Liver (tissue), 9 donors: ENCODE data around the gene PELI2. TPM values are rescaled to one million over a fixed set of nuclear protein-coding genes. Genes with fewer than 3 reads are reported as not detected.
A peak's percentile ranks its signal among the peaks of the same experiment; 100 is the strongest.

ENCODE experiments used
- DNase-seq: peaks from one replicate; pipeline ENCODE4 v3.0.0-alpha.2; 2017; ENCODE audit warnings: low spot score
- H3K27ac ChIP-seq, 2 donors: one replicate each; pipeline ENCODE4 v1.7.0; 2013; ENCODE audit warnings: inconsistent platforms in 2 of 2, low read length in 2 of 2, control low read depth in 1 of 2, low read depth in 1 of 2, mild to moderate bottlenecking in 1 of 2
- H3K27me3 ChIP-seq, 4 donors: one replicate each; pipeline versions ENCODE4 v1.6.1 to v1.7.0; 2013; ENCODE audit warnings: low read length in 3 of 4, inconsistent platforms in 1 of 4, mild to moderate bottlenecking in 1 of 4, moderate library complexity in 1 of 4; ENCODE audit not compliant: control insufficient read depth in 4 of 4, insufficient read depth in 4 of 4
- H3K36me3 ChIP-seq, 4 donors: one replicate each; pipeline versions ENCODE4 v1.6.1 to v1.7.0; 2013; ENCODE audit warnings: low read length in 3 of 4, mild to moderate bottlenecking in 3 of 4, low read depth in 1 of 4, moderate library complexity in 1 of 4; ENCODE audit not compliant: control insufficient read depth in 4 of 4, insufficient read depth in 3 of 4
- H3K4me1 ChIP-seq, 4 donors: one replicate each; pipeline versions ENCODE4 v1.6.1 to v1.7.0; 2013; ENCODE audit warnings: low read length in 3 of 4, mild to moderate bottlenecking in 3 of 4, moderate library complexity in 1 of 4; ENCODE audit not compliant: control insufficient read depth in 4 of 4, insufficient read depth in 4 of 4
- H3K4me3 ChIP-seq, 3 donors: one replicate each; pipeline versions ENCODE4 v1.6.1 to v1.7.0; 2013; ENCODE audit warnings: low read length in 3 of 3, control low read depth in 1 of 3, low read depth in 1 of 3, mild to moderate bottlenecking in 1 of 3
- H3K9ac ChIP-seq, 2 donors: one replicate each; pipeline ENCODE4 v1.7.0; 2013; ENCODE audit warnings: low read length in 2 of 2, mild to moderate bottlenecking in 2 of 2, moderate library complexity in 2 of 2, control low read depth in 1 of 2, low read depth in 1 of 2
- H3K9me3 ChIP-seq, 4 donors: one replicate each; pipeline versions ENCODE4 v1.6.1 to v1.7.0; 2013; ENCODE audit warnings: low read length in 3 of 4; ENCODE audit not compliant: control insufficient read depth in 4 of 4
- EGR1 ChIP-seq, 2 donors: IDR thresholded peaks; 2 replicates each; pipeline ENCODE4 v1.6.1; 2016 to 2018; ENCODE audit warnings: antibody characterized with exemption in 2 of 2, low read depth in 2 of 2
- FOXA1 ChIP-seq: IDR thresholded peaks from 2 replicates; pipeline ENCODE4 v1.6.1; 2016; ENCODE audit warnings: antibody characterized with exemption
- FOXA2 ChIP-seq: IDR thresholded peaks from 2 replicates; pipeline ENCODE4 v1.6.1; 2016; ENCODE audit warnings: antibody characterized with exemption
- GABPA ChIP-seq, 2 donors: IDR thresholded peaks in 1 of 2; conservative IDR thresholded peaks in 1 of 2; 2 replicates each; pipeline ENCODE4 v1.6.1; 2016; ENCODE audit warnings: antibody characterized with exemption in 2 of 2, mild to moderate bottlenecking in 1 of 2, moderate library complexity in 1 of 2
- HNF4A ChIP-seq, 2 donors: conservative IDR thresholded peaks; 2 replicates each; pipeline ENCODE4 v1.6.1; 2016; ENCODE audit warnings: antibody characterized with exemption in 2 of 2, mild to moderate bottlenecking in 2 of 2
- HNF4G ChIP-seq: IDR thresholded peaks from 2 replicates; pipeline ENCODE4 v1.6.1; 2016; ENCODE audit warnings: antibody characterized with exemption
- JUND ChIP-seq, 2 donors: IDR thresholded peaks; 2 replicates each; pipeline ENCODE4 v1.6.1; 2016; ENCODE audit warnings: antibody characterized with exemption in 2 of 2
- NR2F2 ChIP-seq: IDR thresholded peaks from 2 replicates; pipeline ENCODE4 v1.6.1; 2016; ENCODE audit warnings: antibody characterized with exemption
- RAD21 ChIP-seq, 2 donors: IDR thresholded peaks; 2 replicates each; pipeline ENCODE4 v1.6.1; 2016; ENCODE audit warnings: antibody characterized with exemption in 2 of 2, mild to moderate bottlenecking in 2 of 2
- RXRA ChIP-seq, 2 donors: IDR thresholded peaks; 2 replicates each; pipeline ENCODE4 v1.6.1; 2017 to 2018; ENCODE audit warnings: antibody characterized with exemption in 2 of 2, mild to moderate bottlenecking in 1 of 2
- SP1 ChIP-seq: IDR thresholded peaks from 2 replicates; pipeline ENCODE4 v1.6.1; 2018; ENCODE audit warnings: antibody characterized with exemption, mild to moderate bottlenecking
- TAF1 ChIP-seq: conservative IDR thresholded peaks from 2 replicates; pipeline ENCODE4 v1.6.1; 2016; ENCODE audit warnings: antibody characterized with exemption, mild to moderate bottlenecking
- YY1 ChIP-seq: IDR thresholded peaks from 2 replicates; pipeline ENCODE4 v1.6.1; 2016; ENCODE audit warnings: antibody characterized with exemption, mild to moderate bottlenecking
- WGBS: extraction: QIAGEN DNeasy Blood & Tissue Kit; methylation state at CpG from one replicate; pipeline ENCODE4 v1.1.7; 2013; 5-methylcytosine and 5-hydroxymethylcytosine counted together
- polyA plus RNA-seq, 2 donors: library from polyadenylated mRNA; stranded (reverse) in 1 of 2; unstranded in 1 of 2; fragments of 200-250 nt in 1 of 2; fragments of >200 nt in 1 of 2; fragmentation: Nextera tagmentation in 1 of 2; extraction: Ambion mirVana in 1 of 2; gene quantifications; one replicate each; pipeline versions ENCODE4 v1.2.1 to v1.2.3, GENCODE V29; 2013 to 2015
- total RNA-seq, 2 donors: library from RNA; depleted of rRNA; stranded (reverse); fragments of >200 nt; gene quantifications; one replicate each; pipeline ENCODE4 v1.2.3, GENCODE V29; 2014
- TF ChIP-seq, protein P1 (sequence below): fragments of 150-350 bp; IDR thresholded peaks from 2 replicates; pipeline ENCODE4 v1.5.1; 2017; ENCODE audit warnings: improper control_type of control experiment, low read depth, low read length; ENCODE audit not compliant: missing input control
- TF ChIP-seq, protein P2 (sequence below): IDR thresholded peaks from 2 replicates; pipeline ENCODE4 v1.6.1; 2016; ENCODE audit warnings: antibody characterized with exemption
- TF ChIP-seq, protein P3 (sequence below): IDR thresholded peaks from 2 replicates; pipeline ENCODE4 v1.6.1; 2016; ENCODE audit warnings: antibody characterized with exemption
- TF ChIP-seq, protein P4 (sequence below): IDR thresholded peaks from 2 replicates; pipeline ENCODE4 v1.6.1; 2016; ENCODE audit warnings: antibody characterized with exemption
- donor health status: healthy.
- donor health status: healthy.
- donor health status: healthy.
- donor health status: healthy.
- donor health status: healthy.

The PELI2 gene
- total and polyA plus RNA-seq, 4 donors: 0.68 to 2.9 (median 1.2) TPM

DNA sequence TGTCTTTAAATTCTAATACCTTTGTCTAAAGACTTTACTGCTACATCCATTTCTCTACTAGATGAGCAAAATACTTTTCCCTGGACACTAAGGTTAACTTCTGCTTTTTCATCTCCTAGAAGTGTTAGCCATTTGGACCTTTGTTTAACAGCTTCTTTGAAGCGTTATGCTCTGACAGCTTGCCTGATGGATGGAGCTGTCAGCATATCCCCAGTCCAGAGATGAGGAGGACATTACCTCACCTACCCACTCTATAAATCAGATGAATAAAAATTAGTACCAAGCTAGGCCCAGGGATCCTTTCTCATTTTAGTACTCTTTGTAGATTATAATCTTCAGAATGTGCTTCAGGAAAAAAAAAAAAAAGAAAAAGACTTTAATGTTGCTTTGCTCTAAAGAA is 222.7 kb downstream of the PELI2 start:
- TF ChIP-seq RXRA (IDR thresholded peaks at IDR 0.05) (no peak), GABPA (IDR thresholded peaks at IDR 0.05 in 1 of 2, conservative IDR thresholded peaks at IDR 0.05 in 1 of 2) (no peak), FOXA2 (no peak), FOXA1 (no peak), YY1 (no peak), NR2F2 (no peak), JUND (IDR thresholded peaks at IDR 0.05) (no peak), EGR1 (IDR thresholded peaks at IDR 0.05; ENCODE audit: low read depth in 2 of 2) (no peak), RAD21 (IDR thresholded peaks at IDR 0.05) (no peak), TAF1 (no peak), HNF4A (conservative IDR thresholded peaks at IDR 0.05) (no peak)
- TF ChIP-seq, protein P1, sequence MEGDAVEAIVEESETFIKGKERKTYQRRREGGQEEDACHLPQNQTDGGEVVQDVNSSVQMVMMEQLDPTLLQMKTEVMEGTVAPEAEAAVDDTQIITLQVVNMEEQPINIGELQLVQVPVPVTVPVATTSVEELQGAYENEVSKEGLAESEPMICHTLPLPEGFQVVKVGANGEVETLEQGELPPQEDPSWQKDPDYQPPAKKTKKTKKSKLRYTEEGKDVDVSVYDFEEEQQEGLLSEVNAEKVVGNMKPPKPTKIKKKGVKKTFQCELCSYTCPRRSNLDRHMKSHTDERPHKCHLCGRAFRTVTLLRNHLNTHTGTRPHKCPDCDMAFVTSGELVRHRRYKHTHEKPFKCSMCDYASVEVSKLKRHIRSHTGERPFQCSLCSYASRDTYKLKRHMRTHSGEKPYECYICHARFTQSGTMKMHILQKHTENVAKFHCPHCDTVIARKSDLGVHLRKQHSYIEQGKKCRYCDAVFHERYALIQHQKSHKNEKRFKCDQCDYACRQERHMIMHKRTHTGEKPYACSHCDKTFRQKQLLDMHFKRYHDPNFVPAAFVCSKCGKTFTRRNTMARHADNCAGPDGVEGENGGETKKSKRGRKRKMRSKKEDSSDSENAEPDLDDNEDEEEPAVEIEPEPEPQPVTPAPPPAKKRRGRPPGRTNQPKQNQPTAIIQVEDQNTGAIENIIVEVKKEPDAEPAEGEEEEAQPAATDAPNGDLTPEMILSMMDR: no peak
- TF ChIP-seq, protein P2, sequence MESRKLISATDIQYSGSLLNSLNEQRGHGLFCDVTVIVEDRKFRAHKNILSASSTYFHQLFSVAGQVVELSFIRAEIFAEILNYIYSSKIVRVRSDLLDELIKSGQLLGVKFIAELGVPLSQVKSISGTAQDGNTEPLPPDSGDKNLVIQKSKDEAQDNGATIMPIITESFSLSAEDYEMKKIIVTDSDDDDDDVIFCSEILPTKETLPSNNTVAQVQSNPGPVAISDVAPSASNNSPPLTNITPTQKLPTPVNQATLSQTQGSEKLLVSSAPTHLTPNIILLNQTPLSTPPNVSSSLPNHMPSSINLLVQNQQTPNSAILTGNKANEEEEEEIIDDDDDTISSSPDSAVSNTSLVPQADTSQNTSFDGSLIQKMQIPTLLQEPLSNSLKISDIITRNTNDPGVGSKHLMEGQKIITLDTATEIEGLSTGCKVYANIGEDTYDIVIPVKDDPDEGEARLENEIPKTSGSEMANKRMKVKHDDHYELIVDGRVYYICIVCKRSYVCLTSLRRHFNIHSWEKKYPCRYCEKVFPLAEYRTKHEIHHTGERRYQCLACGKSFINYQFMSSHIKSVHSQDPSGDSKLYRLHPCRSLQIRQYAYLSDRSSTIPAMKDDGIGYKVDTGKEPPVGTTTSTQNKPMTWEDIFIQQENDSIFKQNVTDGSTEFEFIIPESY: no peak
- TF ChIP-seq, protein P3, sequence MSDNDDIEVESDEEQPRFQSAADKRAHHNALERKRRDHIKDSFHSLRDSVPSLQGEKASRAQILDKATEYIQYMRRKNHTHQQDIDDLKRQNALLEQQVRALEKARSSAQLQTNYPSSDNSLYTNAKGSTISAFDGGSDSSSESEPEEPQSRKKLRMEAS: no peak
- TF ChIP-seq, protein P4, sequence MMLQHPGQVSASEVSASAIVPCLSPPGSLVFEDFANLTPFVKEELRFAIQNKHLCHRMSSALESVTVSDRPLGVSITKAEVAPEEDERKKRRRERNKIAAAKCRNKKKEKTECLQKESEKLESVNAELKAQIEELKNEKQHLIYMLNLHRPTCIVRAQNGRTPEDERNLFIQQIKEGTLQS: no peak
- no peak overlapping the region for H3K9ac ChIP-seq

DNA sequence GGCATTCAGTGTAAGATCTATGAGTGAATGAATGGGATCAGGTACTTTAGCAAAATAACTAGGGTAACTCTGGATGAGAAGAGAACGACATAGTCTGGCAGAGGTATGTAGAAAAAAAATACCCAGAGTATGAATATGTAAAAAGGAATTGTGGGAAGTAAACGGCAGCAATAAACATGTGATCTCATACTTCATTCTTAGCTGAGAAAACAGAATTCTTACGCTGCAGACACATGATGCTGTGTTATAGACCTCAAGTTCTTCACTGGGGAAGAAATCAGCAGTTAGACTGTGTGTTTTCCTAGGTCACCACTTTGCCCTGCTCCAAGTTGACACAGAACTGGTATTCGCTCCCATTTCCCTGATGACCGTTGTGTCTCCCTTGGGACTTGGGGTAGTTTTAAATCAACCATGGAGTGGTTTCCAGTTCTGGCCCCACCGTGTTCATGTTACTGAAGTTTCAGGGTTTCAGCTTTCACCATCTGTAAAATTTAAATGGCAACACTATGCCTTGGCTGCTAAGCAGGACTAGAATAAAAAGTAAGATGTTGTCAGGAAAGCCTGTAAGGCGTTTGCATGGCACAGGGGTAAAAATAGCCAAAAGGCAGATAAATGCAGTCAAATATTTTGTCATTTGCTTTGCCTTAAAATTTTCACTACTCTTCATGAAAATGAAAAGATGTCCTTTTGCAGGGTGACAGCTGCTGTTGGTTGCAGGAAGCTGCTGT is 223.7 kb downstream of the PELI2 start:
- no peak for DNase-seq

More for the DNA sequence above, 222.7 kb downstream of the PELI2 start:
- Histone ChIP-seq H3K4me3 (no peak overlapping the region), H3K9me3 (no peaks in the 10 kb centered on the region), H3K4me1 (peaks cover 0 to 4% (median 0%) of the 10 kb centered on the region in 4 donors), H3K27me3 (no peaks in the 10 kb centered on the region), H3K36me3 (no peaks in the 10 kb centered on the region), H3K27ac (no peak overlapping the region)
- DNase-seq: no peak
- WGBS: 79% methylated on average over 1 of the region's 1 CpG

More for the DNA sequence above, 223.7 kb downstream of the PELI2 start:
- Histone ChIP-seq H3K9me3 (no peaks in the 10 kb centered on the region), H3K4me3 (no peak overlapping the region), H3K27me3 (no peaks in the 10 kb centered on the region), H3K36me3 (no peaks in the 10 kb centered on the region), H3K27ac (peak overlapping the region; percentile 10 to 11), H3K4me1 (peaks cover 0 to 4% (median 0%) of the 10 kb centered on the region in 4 donors), H3K9ac (no peak overlapping the region)
- 63% methylated on average over 7 of the region's 7 CpGs for WGBS
- no peak for TF ChIP-seq RXRA (IDR thresholded peaks at IDR 0.05)
- no peak for TF ChIP-seq RAD21 (IDR thresholded peaks at IDR 0.05)
- TF ChIP-seq SP1: no peak
- no peak for TF ChIP-seq FOXA2
- no peak for TF ChIP-seq JUND (IDR thresholded peaks at IDR 0.05)
- TF ChIP-seq EGR1 (IDR thresholded peaks at IDR 0.05; ENCODE audit: low read depth in 2 of 2): no peak
- TF ChIP-seq, protein P1: no peak
- no peak for TF ChIP-seq HNF4G
- no peak for TF ChIP-seq TAF1
- TF ChIP-seq, protein P3: no peak
- no peak for TF ChIP-seq YY1
- no peak for TF ChIP-seq GABPA (IDR thresholded peaks at IDR 0.05 in 1 of 2, conservative IDR thresholded peaks at IDR 0.05 in 1 of 2)
- TF ChIP-seq NR2F2: no peak
- no peak for TF ChIP-seq FOXA1
- TF ChIP-seq, protein P4: no peak
- TF ChIP-seq, protein P2: no peak
